GM23248 (cell line): ENCODE results near the gene EFCAB6. TPM values are rescaled to one million over a fixed set of nuclear protein-coding genes. Genes with fewer than 3 reads are reported as not detected.

Experiments used
- DNase-seq: peaks from one replicate; pipeline ENCODE4 v3.0.0-alpha.2; 2015
- H2AFZ ChIP-seq: fragments of 200-600 bp; sonication (generic); 2 replicates; pipeline ENCODE4 v1.6.1; 2016; ENCODE audit warnings: antibody characterized with exemption
- H3F3A ChIP-seq: fragments of 200-600 bp; sonication (generic); 2 replicates; pipeline ENCODE4 v1.6.1; 2016; ENCODE audit warnings: mild to moderate bottlenecking, antibody characterized with exemption, mixed run types; ENCODE audit not compliant: insufficient read depth
- H3K27ac ChIP-seq: fragments of 200-600 bp; sonication (generic); 2 replicates; pipeline ENCODE4 v1.5.1; 2016; ENCODE audit warnings: mild to moderate bottlenecking
- H3K27me3 ChIP-seq: fragments of 200-600 bp; sonication (generic); replicated peaks from 2 replicates; pipeline ENCODE4 v1.6.1; 2016; ENCODE audit warnings: mild to moderate bottlenecking; ENCODE audit not compliant: insufficient read depth
- H3K36me3 ChIP-seq: fragments of 200-600 bp; sonication (generic); 2 replicates; pipeline ENCODE4 v1.6.1; 2016; ENCODE audit warnings: low read depth, mild to moderate bottlenecking
- H3K4me1 ChIP-seq: fragments of 200-600 bp; sonication (generic); 2 replicates; pipeline ENCODE4 v1.6.1; 2016; ENCODE audit warnings: mild to moderate bottlenecking; ENCODE audit not compliant: insufficient read depth
- H3K4me2 ChIP-seq: fragments of 200-600 bp; sonication (generic); one replicate; pipeline ENCODE4 v1.6.1; 2016; ENCODE audit warnings: mild to moderate bottlenecking; ENCODE audit not compliant: unreplicated experiment
- H3K4me3 ChIP-seq: fragments of 200-600 bp; sonication (generic); 2 replicates; pipeline ENCODE4 v1.5.1; 2016; ENCODE audit warnings: mild to moderate bottlenecking
- H3K79me2 ChIP-seq: fragments of 200-600 bp; sonication (generic); 2 replicates; pipeline ENCODE4 v1.6.1; 2016; ENCODE audit warnings: mild to moderate bottlenecking; ENCODE audit not compliant: insufficient read depth
- H3K9ac ChIP-seq: fragments of 200-600 bp; sonication (generic); 2 replicates; pipeline ENCODE4 v1.6.1; 2016; ENCODE audit warnings: mild to moderate bottlenecking
- H3K9me2 ChIP-seq: fragments of 200-600 bp; sonication (generic); 2 replicates; pipeline ENCODE4 v1.6.1; 2016; ENCODE audit warnings: mixed run types, mild to moderate bottlenecking, moderate library complexity; ENCODE audit not compliant: insufficient read depth
- H3K9me3 ChIP-seq: fragments of 200-600 bp; sonication (generic); one replicate; pipeline ENCODE4 v1.6.1; 2017; ENCODE audit warnings: low read depth
- H4K20me1 ChIP-seq: fragments of 200-600 bp; sonication (generic); 2 replicates; pipeline ENCODE4 v1.6.0; 2016; ENCODE audit not compliant: insufficient read depth
- EZH2 ChIP-seq: fragments of 200-600 bp; sonication (generic); IDR thresholded peaks from 2 replicates; pipeline ENCODE4 v1.6.1; 2018; ENCODE audit warnings: antibody characterized with exemption, mild to moderate bottlenecking; ENCODE audit not compliant: insufficient read depth, poor library complexity, severe bottlenecking
- EZH2phosphoT487 ChIP-seq: fragments of 200-600 bp; sonication (generic); IDR thresholded peaks from 2 replicates; pipeline ENCODE4 v1.6.1; 2018; ENCODE audit warnings: antibody characterized with exemption, moderate library complexity, mild to moderate bottlenecking, low read depth; ENCODE audit not compliant: insufficient read depth
- WGBS, 2 experiments: methylation state at CpG; one replicate each; pipeline ENCODE4 v1.1.6; 2015 to 2017; ENCODE audit warnings: low lambda C conversion rate in 2 of 2, low coverage in 1 of 2; ENCODE audit errors: missing lambda C conversion rate in 2 of 2; 5-methylcytosine and 5-hydroxymethylcytosine counted together
- in situ Hi-C: fragments of 300-500 bp; cut with MboI; formaldehyde crosslinking; loops from 2 replicates; pipeline ENCODE4 v1.15.0; 2020
- polyA plus RNA-seq: library from polyadenylated mRNA; unstranded; fragments of >200 nt; fragmentation: Nextera tagmentation; extraction: Ambion mirVana; gene quantifications from 2 replicates; pipeline ENCODE4 v1.2.1, GENCODE V29; 2016
- total RNA-seq: library from RNA; depleted of rRNA; stranded (reverse); fragments of >200 nt; shearing (Covaris generic); gene quantifications from 2 replicates; pipeline ENCODE4 v1.2.3, GENCODE V29; 2014

EFCAB6 gene
- total and polyA plus RNA-seq, 2 experiments from 2014 or later, result 1.5 to 2.1 TPM

DNA sequence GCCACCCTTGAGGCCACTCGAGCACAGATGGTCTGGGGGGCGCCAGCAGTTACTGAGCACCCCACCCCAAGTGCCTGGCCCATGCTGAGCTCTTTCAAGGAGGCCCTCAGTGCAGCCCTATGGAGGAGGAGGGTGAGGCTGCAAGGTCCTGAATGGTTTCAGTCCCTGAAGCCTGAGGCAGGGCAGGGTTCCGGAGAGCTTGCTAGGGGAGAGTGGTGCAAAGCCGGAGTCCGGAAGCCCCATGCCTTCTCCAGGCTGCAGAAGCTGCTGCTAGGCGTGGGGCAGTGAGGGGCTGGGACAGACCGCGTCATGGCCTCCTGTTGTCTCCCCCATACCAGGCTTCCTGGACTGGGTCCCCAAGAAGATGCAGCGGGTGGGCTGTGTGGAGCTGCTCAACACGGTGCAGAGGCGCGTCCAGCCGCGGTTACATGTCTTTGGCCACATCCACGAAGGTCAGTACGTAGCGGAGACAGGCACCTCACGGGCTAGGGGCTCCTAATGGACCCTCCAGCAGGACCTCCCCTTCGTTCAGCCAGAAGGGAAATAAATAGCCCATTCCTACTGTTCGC lies 309.7 kb downstream of the EFCAB6 start:
- Histone ChIP-seq H3F3A (no peaks in the 10 kb centered on the region), H3K36me3 (no peaks in the 10 kb centered on the region), H3K9me3 (no peaks in the 10 kb centered on the region), H3K27me3 (no peaks in the 10 kb centered on the region), H2AFZ (no peak overlapping the region), H4K20me1 (no peaks in the 10 kb centered on the region), H3K4me1 (no peaks in the 10 kb centered on the region), H3K9ac (no peak overlapping the region), H3K27ac (no peak overlapping the region), H3K4me3 (no peak overlapping the region), H3K9me2 (no peaks in the 10 kb centered on the region), H3K4me2 (no peak overlapping the region), H3K79me2 (no peaks in the 10 kb centered on the region)
- WGBS, 2 experiments, result 50 to 55% methylated on average over 20 of the region's 20 CpGs
- in situ Hi-C loops, result no loop called here
- TF ChIP-seq EZH2 (no peak), EZH2phosphoT487 (no peak)
- DNase-seq, result no peak

GRCh38 chr22:43501878-43502277 lies 310.2 kb downstream of the EFCAB6 start:
- Histone ChIP-seq H3K27ac (no peak overlapping the region), H3K9me3 (no peaks in the 10 kb centered on the region), H3K79me2 (no peaks in the 10 kb centered on the region), H3K4me3 (no peak overlapping the region), H4K20me1 (no peaks in the 10 kb centered on the region), H3K4me1 (no peaks in the 10 kb centered on the region), H2AFZ (no peak overlapping the region), H3K4me2 (no peak overlapping the region), H3K9me2 (no peaks in the 10 kb centered on the region), H3F3A (no peaks in the 10 kb centered on the region), H3K36me3 (no peaks in the 10 kb centered on the region), H3K27me3 (no peaks in the 10 kb centered on the region), H3K9ac (no peak overlapping the region)
- TF ChIP-seq EZH2phosphoT487 (no peak), EZH2 (no peak)
- WGBS, 2 experiments, result 25 to 33% methylated on average over 10 to 11 of the region's 11 CpGs
- no peak for DNase-seq
- in situ Hi-C loops, result no loop called here

GRCh38 chr22:43500792-43501785 lies 311.0 kb downstream of the EFCAB6 start:
- TF ChIP-seq EZH2phosphoT487 (no peak), EZH2 (no peak)
- Histone ChIP-seq H4K20me1 (no peaks in the 10 kb centered on the region), H3F3A (no peaks in the 10 kb centered on the region), H3K79me2 (no peaks in the 10 kb centered on the region), H2AFZ (no peak overlapping the region), H3K9me3 (no peaks in the 10 kb centered on the region), H3K4me2 (no peak overlapping the region), H3K9ac (no peak overlapping the region), H3K9me2 (no peaks in the 10 kb centered on the region), H3K36me3 (no peaks in the 10 kb centered on the region), H3K27me3 (no peaks in the 10 kb centered on the region), H3K4me1 (no peaks in the 10 kb centered on the region), H3K27ac (no peak overlapping the region), H3K4me3 (no peak overlapping the region)
- DNase-seq, result no peak
- in situ Hi-C loops, result no loop called here
- WGBS, 2 experiments, result 48 to 51% methylated on average over 21 to 22 of the region's 22 CpGs

- Histone ChIP-seq H3K27ac (no peak overlapping the region), H4K20me1 (no peaks in the 10 kb centered on the region), H3K27me3 (no peaks in the 10 kb centered on the region), H3K4me1 (no peaks in the 10 kb centered on the region), H3F3A (no peaks in the 10 kb centered on the region), H3K9me3 (no peaks in the 10 kb centered on the region), H3K36me3 (no peaks in the 10 kb centered on the region), H3K4me2 (no peak overlapping the region), H3K79me2 (no peaks in the 10 kb centered on the region), H3K9me2 (no peaks in the 10 kb centered on the region), H3K9ac (no peak overlapping the region), H3K4me3 (no peak overlapping the region), H2AFZ (no peak overlapping the region)
- WGBS, 2 experiments, result 17 to 40% methylated on average over 1 of the region's 1 CpG
- in situ Hi-C loops, result no loop called here
- DNase-seq, result no peak
- TF ChIP-seq EZH2phosphoT487 (no peak), EZH2 (no peak)
Observed at GRCh38 chr22:43498856-43499253, 313.2 kb downstream of the EFCAB6 start.
